Inflammatory macrophage (primary cell): Measurements from ENCODE around the gene PSMD13.

Source experiments
- DNase-seq, 2 donors: peaks; one replicate each; pipeline ENCODE4 v3.0.0-alpha.2; 2020 to 2022

PSMD13 gene

GRCh38 chr11:289712-290620, 53.2 kb downstream of the PSMD13 start:
- no peak for DNase-seq

DNA sequence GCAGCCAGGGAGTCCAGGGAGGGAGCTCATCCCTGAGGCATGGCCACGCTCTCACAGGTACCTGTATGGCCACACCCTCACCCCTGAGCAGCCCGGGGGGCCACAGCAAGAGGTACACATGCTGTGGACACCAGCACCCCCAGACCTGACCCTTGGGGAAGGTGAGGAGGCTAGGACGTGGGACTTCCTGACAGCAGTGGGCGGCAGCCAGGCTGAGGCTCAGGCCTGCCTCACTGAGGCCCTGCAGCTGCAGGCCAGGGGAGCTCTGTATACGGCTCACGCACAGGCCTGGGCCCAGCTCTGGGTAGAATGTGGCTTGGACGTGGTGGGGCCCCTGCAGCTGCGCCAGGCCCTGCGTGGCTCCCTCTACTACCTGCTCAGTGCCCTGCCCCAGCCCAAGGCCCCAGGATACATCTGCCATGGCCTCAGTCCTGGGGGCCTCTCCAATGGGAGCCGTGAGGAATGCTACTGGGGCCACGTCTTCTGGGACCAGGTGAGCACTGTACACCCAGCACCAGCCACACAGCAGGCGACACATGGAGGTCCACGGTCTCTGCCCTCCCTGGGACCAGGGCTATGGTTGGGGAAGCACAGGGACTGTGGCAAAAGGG, 54.0 kb downstream of the PSMD13 start:
- no peak for DNase-seq

DNA sequence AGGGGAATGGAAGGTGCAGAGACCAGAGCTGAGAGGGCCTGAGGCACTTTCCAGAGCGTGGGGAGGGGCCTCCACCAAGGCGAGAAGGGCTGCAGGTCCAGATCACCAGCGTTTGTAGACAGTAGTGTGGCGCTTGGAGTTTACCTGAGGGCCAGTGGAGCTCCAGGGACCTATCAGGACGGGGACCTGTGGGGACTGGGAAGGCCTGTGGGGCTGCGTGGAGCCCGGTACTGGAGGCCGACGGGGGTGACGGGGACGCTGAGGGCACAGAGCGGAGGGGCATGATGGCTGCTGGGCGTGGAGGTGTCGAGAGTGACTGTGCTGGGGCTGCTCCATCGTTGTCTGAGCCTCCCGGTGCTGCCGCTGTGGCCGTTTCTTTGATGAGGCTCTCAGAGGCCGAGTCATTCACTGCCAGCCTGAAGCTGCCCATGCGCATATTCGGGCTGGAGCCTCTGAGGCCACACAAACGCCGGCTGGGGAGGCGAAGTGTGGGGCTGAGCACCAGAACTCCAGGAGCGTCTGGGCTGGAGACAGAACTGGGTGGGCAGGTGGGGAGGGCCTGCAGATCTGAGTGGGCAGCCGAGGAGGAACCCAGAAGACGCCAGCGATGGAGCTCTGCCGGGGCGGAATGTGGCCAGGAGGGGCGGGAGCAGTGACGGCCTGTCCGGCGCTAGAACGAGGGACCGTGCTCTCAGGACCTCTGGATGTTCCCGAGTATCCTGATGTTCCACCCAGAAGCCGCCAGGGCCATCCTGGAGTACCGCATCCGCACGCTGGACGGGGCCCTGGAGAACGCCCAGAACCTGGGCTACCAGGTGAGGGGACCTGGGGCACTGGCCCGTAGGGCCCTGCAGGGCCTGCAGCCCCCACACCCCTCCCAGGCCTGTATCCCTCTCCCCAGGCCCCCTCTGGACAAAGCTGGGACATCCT, 54.8 kb downstream of the PSMD13 start:
- no peak for DNase-seq

DNA sequence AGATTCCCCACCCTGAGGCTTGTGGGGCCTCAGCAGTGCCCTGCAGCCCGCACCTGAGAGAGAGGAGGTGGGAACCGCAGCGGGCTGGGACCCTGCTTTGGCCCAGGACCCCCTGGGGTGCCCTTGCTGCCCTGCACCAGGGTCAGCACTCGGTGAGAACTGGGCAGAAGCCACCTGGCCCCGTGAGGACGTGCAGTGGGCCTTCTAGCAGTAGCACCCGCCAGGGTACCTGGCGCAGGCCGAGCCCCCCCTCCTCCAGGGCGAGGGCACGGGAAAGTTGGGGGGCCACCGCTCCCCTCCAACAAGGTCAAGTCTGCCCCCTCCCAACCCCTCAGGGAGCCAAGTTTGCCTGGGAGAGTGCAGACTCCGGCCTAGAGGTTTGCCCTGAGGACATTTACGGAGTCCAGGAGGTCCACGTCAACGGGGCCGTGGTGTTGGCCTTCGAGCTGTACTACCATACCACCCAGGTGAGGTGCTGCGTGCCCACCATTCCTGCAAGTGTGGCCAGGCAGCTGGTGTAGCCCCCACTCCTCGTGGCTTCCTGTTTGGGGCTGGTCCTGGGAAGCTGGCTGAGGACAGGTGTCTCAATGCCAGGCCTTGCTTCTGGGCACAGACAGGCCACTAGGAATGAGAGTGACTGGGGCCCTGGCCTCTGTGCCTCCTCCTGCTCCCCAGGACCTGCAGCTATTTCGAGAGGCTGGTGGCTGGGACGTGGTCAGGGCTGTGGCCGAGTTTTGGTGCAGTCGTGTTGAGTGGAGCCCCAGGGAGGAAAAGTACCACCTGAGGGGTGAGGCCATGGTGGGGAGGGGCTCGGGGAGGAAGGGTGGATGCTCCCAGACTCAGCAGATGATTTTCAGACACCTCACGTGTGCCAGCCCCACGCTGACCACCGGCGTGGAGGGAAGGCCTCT, 55.7 kb downstream of the PSMD13 start:
- no peak for DNase-seq

GRCh38 chr11:293271-293851, 56.6 kb downstream of the PSMD13 start:
- no peak for DNase-seq

GRCh38 chr11:293852-294661, 57.3 kb downstream of the PSMD13 start:
- DNase-seq = peak in 1 of 2 donors; percentile 5

- DNase-seq = no peak
These were observed 58.0 kb downstream of the PSMD13 start for GRCh38 chr11:294780-295179.

DNA sequence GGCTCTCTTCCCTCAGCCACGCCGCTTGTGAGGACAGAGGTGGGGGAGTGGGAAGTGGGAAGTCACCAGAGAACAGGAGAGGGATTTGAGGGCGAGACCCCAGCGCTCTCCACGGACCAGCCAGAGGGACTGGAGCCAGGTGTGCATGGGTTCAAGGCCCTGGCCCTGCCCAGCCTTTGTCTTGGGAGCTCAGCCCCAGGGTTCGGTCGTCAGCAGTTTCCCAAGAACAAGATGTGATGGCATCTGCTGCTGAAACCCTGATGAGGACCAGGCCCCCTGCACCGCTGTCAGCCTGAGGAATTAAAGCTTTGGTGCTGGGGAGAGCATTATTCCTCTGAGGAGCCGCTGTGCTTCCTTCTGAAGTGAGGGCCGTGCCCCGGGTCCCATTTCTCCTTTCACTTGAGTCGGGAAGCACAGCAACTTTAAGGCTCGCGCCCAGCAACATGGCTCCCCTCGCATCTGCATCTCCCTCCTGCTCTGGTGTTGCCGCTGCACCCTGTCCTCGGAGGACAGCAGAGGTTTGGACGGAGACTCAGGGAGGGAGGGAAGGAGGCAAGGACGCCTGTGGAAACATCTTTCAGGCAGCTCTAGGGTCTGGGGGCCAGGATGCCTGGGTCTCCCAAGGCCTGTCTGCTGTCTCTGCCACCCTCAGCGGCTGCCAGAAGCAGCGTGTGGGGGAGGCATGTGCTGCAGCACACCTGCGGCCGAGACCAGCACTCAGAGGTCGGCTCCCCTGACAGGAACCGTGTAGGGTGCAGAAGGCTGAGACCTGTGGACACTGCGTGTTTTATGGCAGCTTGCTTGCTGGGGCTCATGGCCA, 58.8 kb downstream of the PSMD13 start:
- DNase-seq = no peak

DNA sequence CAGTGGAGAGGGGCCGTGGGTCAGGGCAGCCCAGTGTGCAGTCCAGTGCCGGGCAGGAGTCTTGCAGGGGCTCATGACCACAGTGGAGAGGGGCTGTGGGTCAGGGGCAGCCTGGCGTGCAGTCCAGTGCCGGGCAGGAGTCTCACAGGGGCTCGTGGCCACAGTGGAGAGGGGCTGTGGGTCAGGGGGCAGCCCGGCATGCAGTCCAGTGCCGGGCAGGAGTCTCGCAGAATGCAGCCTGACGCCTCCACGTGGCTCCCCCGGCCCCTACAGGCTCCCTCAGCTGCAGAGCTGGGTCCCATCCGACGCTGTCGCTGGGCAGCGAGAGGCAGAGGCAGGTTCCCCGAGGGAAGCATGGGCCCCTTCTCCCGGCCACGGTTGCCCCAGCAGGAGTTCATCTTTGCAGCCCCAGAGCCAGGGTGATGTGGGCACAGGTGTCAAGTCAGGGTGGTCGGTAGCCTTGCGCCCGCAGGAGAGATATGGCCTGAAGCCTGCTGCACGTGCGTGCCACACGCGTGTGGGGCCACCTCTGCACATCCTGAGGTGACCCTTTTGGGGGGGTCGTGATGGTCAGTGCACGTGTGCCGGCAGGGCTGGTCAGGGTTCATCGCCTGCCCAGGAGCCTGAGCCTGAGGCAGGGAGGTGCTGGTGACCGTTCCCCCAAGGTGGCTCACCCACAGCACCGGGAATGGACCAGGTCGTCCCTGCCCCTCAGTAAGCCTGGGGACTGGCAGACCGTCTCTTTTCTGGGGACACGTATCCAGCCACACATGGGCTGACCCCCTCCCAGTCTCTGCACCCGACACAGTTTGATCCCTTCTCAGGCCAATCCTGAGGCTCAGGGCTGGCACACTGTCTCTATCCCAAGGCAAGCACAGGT, 59.6 kb downstream of the PSMD13 start:
- DNase-seq = no peak

- DNase-seq = no peak
These were observed 60.3 kb downstream of the PSMD13 start for GRCh38 chr11:297051-297585.

DNA sequence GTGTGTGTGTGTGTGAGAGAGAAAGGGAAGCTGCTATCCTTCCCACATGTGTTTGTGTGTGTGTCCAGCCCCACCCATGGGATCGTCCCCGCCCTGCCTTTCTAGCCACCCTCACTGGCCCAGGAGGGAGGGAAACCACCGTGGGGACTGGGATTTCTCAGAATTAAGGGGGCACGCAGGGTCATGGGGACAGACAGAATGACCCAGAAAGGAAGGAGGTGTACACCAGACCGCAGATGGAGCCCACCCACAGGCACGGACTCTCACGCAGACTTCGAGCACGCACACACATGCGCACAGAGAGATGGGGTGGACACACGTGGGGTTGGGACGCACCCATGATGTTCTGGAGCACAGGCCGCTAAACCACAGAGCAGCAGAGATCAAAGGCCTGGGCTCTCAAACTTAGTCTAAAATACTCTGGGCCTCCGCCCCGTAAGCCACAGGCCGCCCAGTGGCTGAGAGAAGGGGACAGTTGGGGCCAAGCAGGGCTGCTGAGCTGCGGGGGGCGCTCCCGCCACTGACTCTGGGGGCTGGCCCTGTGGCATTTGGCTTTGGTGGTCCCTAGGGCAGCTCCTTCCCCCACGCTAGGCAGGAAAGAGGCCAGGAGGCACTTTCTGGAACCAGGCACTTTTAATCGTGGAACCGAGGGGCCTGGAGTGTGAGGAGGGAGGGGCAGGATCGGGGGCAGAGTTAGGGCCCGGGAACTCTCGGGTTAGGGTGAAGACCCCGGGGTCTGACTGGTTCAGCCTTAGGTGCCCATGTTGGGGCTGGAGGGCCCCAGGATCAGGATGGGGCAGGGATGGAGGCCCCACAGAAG, 61.0 kb downstream of the PSMD13 start:
- DNase-seq = peak; percentile 9 to 58

DNA sequence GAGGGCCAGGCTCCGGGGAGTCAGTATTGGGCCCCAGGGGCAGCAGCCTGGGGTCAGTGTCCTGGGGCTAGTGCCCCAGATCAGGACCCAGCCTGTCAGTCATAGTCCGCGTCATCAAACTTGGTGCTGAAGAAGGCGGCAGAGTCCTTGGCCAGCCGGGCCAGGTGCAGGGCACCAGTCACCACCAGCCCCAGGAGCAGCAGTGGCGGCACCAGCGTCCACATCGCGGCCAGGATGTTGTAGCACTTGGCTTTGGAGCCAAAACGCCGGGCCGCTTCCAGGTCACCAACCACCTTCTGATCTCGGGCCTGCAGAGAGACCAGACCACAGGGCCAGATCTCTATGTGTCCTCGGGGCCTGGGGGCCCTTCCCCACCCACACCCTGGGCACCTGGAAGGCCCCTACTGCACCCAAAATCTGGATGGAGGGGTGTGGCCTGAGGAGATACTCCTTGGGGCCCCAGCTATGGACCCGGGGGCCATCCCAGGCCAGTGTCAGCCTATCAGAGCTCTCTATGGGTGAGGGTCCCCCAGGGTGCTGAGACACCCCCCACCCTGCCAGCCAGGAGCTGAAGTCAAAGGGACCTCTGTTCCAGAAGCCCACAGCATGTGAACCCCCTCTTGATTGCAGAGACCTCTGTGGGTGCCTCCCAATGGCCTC, 61.8 kb downstream of the PSMD13 start:
- DNase-seq = no peak

- no peak for DNase-seq
These were observed 62.5 kb downstream of the PSMD13 start, which contains the start of gene IFITM5 for GRCh38 chr11:299081-299891. IFITM5 (minus strand) TSS chr11:299526; CDS start chr11:299490, 36 bp downstream.

DNA sequence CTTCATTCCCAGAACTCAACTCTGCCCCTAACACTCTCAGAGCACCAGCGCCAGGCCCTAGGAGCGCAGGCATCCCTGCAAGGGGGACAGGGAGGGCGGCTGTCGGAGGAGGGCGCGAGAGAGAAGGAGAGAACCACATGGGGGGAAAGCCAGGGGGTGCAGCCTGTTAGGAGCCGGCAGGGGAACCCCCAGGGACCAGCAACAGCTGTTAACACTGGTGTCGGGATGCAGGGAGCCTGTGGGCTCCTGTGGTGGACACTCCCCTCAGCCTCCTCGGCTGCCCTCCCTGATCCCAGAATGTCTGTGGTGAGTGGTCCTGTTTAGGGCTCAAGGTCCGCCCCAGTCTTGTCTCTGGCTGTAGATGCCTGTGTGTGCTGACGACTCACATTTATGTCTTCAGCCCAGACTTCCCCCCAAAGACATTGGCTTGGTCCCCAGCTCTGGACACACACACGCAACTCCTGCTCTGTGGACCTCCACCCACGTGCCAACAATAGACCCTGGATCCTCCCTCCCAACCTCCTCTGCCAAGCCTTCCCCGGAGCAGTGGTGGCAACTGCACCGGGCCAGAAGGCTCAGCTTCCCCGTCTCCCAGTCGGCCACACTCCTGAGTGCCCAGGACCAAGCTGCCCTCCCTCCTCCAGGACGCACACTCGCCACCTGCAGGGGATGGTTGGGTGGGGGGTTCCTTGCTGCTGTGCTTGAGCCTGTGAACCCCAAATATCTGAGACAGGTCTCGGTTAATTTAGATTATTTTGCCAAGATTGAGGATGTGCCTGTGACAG, 63.4 kb downstream of the PSMD13 start:
- no peak for DNase-seq
